Measurements from ENCODE around the gene SCN2B.

SCN2B gene

GRCh38 chr11:118147502-118147901 lies 28.9 kb downstream of the SCN2B start:
- H3K9me3 ChIP-seq (ENCODE audit: control insufficient read depth in 2 of 2, low read length in 2 of 2): no peaks in the 10 kb centered on the region
- H3K27me3 ChIP-seq (ENCODE audit: control insufficient read depth in 2 of 2, insufficient read depth in 2 of 2, low read length in 2 of 2): peaks cover 41% of the 10 kb centered on the region in 2 donors
- H3K4me1 ChIP-seq (ENCODE audit: control insufficient read depth in 2 of 2, insufficient read depth in 2 of 2, low read length in 2 of 2): peaks cover 0 to 11% of the 10 kb centered on the region in 2 donors
- H3K27ac ChIP-seq (ENCODE audit: low read depth in 2 of 2, low read length in 2 of 2): no peak overlapping the region
- no peaks in the 10 kb centered on the region for H3K36me3 ChIP-seq (ENCODE audit: control insufficient read depth in 2 of 2, insufficient read depth in 2 of 2, low read length in 2 of 2)
- H3K4me3 ChIP-seq (ENCODE audit: low read length in 2 of 2): no peak overlapping the region
- H3K9ac ChIP-seq (ENCODE audit: low read depth in 1 of 2, low read length in 2 of 2): no peak overlapping the region

GRCh38 chr11:118146554-118146953 lies 29.9 kb downstream of the SCN2B start:
- H3K27ac ChIP-seq (ENCODE audit: low read depth in 2 of 2, low read length in 2 of 2): no peak overlapping the region
- H3K36me3 ChIP-seq (ENCODE audit: control insufficient read depth in 2 of 2, insufficient read depth in 2 of 2, low read length in 2 of 2): no peaks in the 10 kb centered on the region
- no peaks in the 10 kb centered on the region for H3K9me3 ChIP-seq (ENCODE audit: control insufficient read depth in 2 of 2, low read length in 2 of 2)
- no peak overlapping the region for H3K4me3 ChIP-seq (ENCODE audit: low read length in 2 of 2)
- no peak overlapping the region for H3K9ac ChIP-seq (ENCODE audit: low read depth in 1 of 2, low read length in 2 of 2)
- peaks cover 33 to 34% of the 10 kb centered on the region in 2 donors for H3K27me3 ChIP-seq (ENCODE audit: control insufficient read depth in 2 of 2, insufficient read depth in 2 of 2, low read length in 2 of 2)
- H3K4me1 ChIP-seq (ENCODE audit: control insufficient read depth in 2 of 2, insufficient read depth in 2 of 2, low read length in 2 of 2): peaks cover 0 to 5% of the 10 kb centered on the region in 2 donors

- Histone ChIP-seq H3K27ac (ENCODE audit: low read depth in 2 of 2, low read length in 2 of 2) (no peak overlapping the region), H3K9ac (ENCODE audit: low read depth in 1 of 2, low read length in 2 of 2) (peak overlapping the region in 1 of 2 donors; percentile 54), H3K27me3 (ENCODE audit: control insufficient read depth in 2 of 2, insufficient read depth in 2 of 2, low read length in 2 of 2) (peaks cover 27 to 33% of the 10 kb centered on the region in 2 donors)
These were observed 30.9 kb downstream of the SCN2B start for GRCh38 chr11:118145285-118146227.

GRCh38 chr11:118144301-118145268 lies 31.9 kb downstream of the SCN2B start:
- Histone ChIP-seq H3K4me1 (ENCODE audit: control insufficient read depth in 2 of 2, insufficient read depth in 2 of 2, low read length in 2 of 2) (peaks cover 0 to 5% of the 10 kb centered on the region in 2 donors), H3K27ac (ENCODE audit: low read depth in 2 of 2, low read length in 2 of 2) (no peak overlapping the region), H3K9me3 (ENCODE audit: control insufficient read depth in 2 of 2, low read length in 2 of 2) (no peaks in the 10 kb centered on the region), H3K36me3 (ENCODE audit: control insufficient read depth in 2 of 2, insufficient read depth in 2 of 2, low read length in 2 of 2) (no peaks in the 10 kb centered on the region), H3K27me3 (ENCODE audit: control insufficient read depth in 2 of 2, insufficient read depth in 2 of 2, low read length in 2 of 2) (peaks cover 20 to 31% of the 10 kb centered on the region in 2 donors), H3K4me3 (ENCODE audit: low read length in 2 of 2) (no peak overlapping the region), H3K9ac (ENCODE audit: low read depth in 1 of 2, low read length in 2 of 2) (no peak overlapping the region)

More at GRCh38 chr11:118145285-118146227, 30.9 kb downstream of the SCN2B start:
- Histone ChIP-seq H3K4me1 (ENCODE audit: control insufficient read depth in 2 of 2, insufficient read depth in 2 of 2, low read length in 2 of 2) (peaks cover 0 to 5% of the 10 kb centered on the region in 2 donors), H3K36me3 (ENCODE audit: control insufficient read depth in 2 of 2, insufficient read depth in 2 of 2, low read length in 2 of 2) (no peaks in the 10 kb centered on the region), H3K9me3 (ENCODE audit: control insufficient read depth in 2 of 2, low read length in 2 of 2) (no peaks in the 10 kb centered on the region), H3K4me3 (ENCODE audit: low read length in 2 of 2) (peak overlapping the region; percentile 67)

- H3K4me3 ChIP-seq (ENCODE audit: low read length in 2 of 2): no peak overlapping the region
- H3K9ac ChIP-seq (ENCODE audit: low read depth in 1 of 2, low read length in 2 of 2): no peak overlapping the region
- no peak overlapping the region for H3K27ac ChIP-seq (ENCODE audit: low read depth in 2 of 2, low read length in 2 of 2)
- peaks cover 0 to 5% of the 10 kb centered on the region in 2 donors for H3K4me1 ChIP-seq (ENCODE audit: control insufficient read depth in 2 of 2, insufficient read depth in 2 of 2, low read length in 2 of 2)
- no peaks in the 10 kb centered on the region for H3K9me3 ChIP-seq (ENCODE audit: control insufficient read depth in 2 of 2, low read length in 2 of 2)
- H3K27me3 ChIP-seq (ENCODE audit: control insufficient read depth in 2 of 2, insufficient read depth in 2 of 2, low read length in 2 of 2): peaks cover 18 to 33% of the 10 kb centered on the region in 2 donors
- no peaks in the 10 kb centered on the region for H3K36me3 ChIP-seq (ENCODE audit: control insufficient read depth in 2 of 2, insufficient read depth in 2 of 2, low read length in 2 of 2)
These were observed 32.7 kb downstream of the SCN2B start for GRCh38 chr11:118143661-118144185.

- Histone ChIP-seq H3K27me3 (ENCODE audit: control insufficient read depth in 2 of 2, insufficient read depth in 2 of 2, low read length in 2 of 2) (peaks cover 23 to 39% of the 10 kb centered on the region in 2 donors), H3K27ac (ENCODE audit: low read depth in 2 of 2, low read length in 2 of 2) (no peak overlapping the region), H3K9me3 (ENCODE audit: control insufficient read depth in 2 of 2, low read length in 2 of 2) (no peaks in the 10 kb centered on the region), H3K9ac (ENCODE audit: low read depth in 1 of 2, low read length in 2 of 2) (no peak overlapping the region), H3K36me3 (ENCODE audit: control insufficient read depth in 2 of 2, insufficient read depth in 2 of 2, low read length in 2 of 2) (no peaks in the 10 kb centered on the region), H3K4me1 (ENCODE audit: control insufficient read depth in 2 of 2, insufficient read depth in 2 of 2, low read length in 2 of 2) (peaks cover 0 to 5% of the 10 kb centered on the region in 2 donors), H3K4me3 (ENCODE audit: low read length in 2 of 2) (no peak overlapping the region)
These were observed 33.6 kb downstream of the SCN2B start for GRCh38 chr11:118142809-118143208.

- Histone ChIP-seq H3K9me3 (ENCODE audit: control insufficient read depth in 2 of 2, low read length in 2 of 2) (no peaks in the 10 kb centered on the region), H3K4me1 (ENCODE audit: control insufficient read depth in 2 of 2, insufficient read depth in 2 of 2, low read length in 2 of 2) (peaks cover 0 to 5% of the 10 kb centered on the region in 2 donors), H3K27me3 (ENCODE audit: control insufficient read depth in 2 of 2, insufficient read depth in 2 of 2, low read length in 2 of 2) (peaks cover 26 to 36% of the 10 kb centered on the region in 2 donors)
These were observed 34.4 kb downstream of the SCN2B start for GRCh38 chr11:118142081-118142480.

GRCh38 chr11:118139578-118139977 lies 36.9 kb downstream of the SCN2B start:
- Histone ChIP-seq H3K4me3 (ENCODE audit: low read length in 2 of 2) (no peak overlapping the region), H3K36me3 (ENCODE audit: control insufficient read depth in 2 of 2, insufficient read depth in 2 of 2, low read length in 2 of 2) (no peaks in the 10 kb centered on the region), H3K9me3 (ENCODE audit: control insufficient read depth in 2 of 2, low read length in 2 of 2) (no peaks in the 10 kb centered on the region), H3K27ac (ENCODE audit: low read depth in 2 of 2, low read length in 2 of 2) (no peak overlapping the region), H3K27me3 (ENCODE audit: control insufficient read depth in 2 of 2, insufficient read depth in 2 of 2, low read length in 2 of 2) (peaks cover 21 to 33% of the 10 kb centered on the region in 2 donors), H3K4me1 (ENCODE audit: control insufficient read depth in 2 of 2, insufficient read depth in 2 of 2, low read length in 2 of 2) (no peaks in the 10 kb centered on the region), H3K9ac (ENCODE audit: low read depth in 1 of 2, low read length in 2 of 2) (no peak overlapping the region)

More at GRCh38 chr11:118142081-118142480, 34.4 kb downstream of the SCN2B start:
- Histone ChIP-seq H3K4me3 (ENCODE audit: low read length in 2 of 2) (no peak overlapping the region), H3K27ac (ENCODE audit: low read depth in 2 of 2, low read length in 2 of 2) (no peak overlapping the region), H3K9ac (ENCODE audit: low read depth in 1 of 2, low read length in 2 of 2) (no peak overlapping the region), H3K36me3 (ENCODE audit: control insufficient read depth in 2 of 2, insufficient read depth in 2 of 2, low read length in 2 of 2) (no peaks in the 10 kb centered on the region)

- Histone ChIP-seq H3K27ac (ENCODE audit: low read depth in 2 of 2, low read length in 2 of 2) (no peak overlapping the region), H3K9ac (ENCODE audit: low read depth in 1 of 2, low read length in 2 of 2) (no peak overlapping the region), H3K9me3 (ENCODE audit: control insufficient read depth in 2 of 2, low read length in 2 of 2) (no peaks in the 10 kb centered on the region), H3K27me3 (ENCODE audit: control insufficient read depth in 2 of 2, insufficient read depth in 2 of 2, low read length in 2 of 2) (peaks cover 21 to 29% of the 10 kb centered on the region in 2 donors), H3K4me1 (ENCODE audit: control insufficient read depth in 2 of 2, insufficient read depth in 2 of 2, low read length in 2 of 2) (no peaks in the 10 kb centered on the region), H3K4me3 (ENCODE audit: low read length in 2 of 2) (no peak overlapping the region), H3K36me3 (ENCODE audit: control insufficient read depth in 2 of 2, insufficient read depth in 2 of 2, low read length in 2 of 2) (no peaks in the 10 kb centered on the region)
These were observed 37.5 kb downstream of the SCN2B start for GRCh38 chr11:118138839-118139420.

All from mucosa of rectum (tissue), 2 donors.